GM18868 (cell line): Measurements from ENCODE around the gene PRR12.
A peak's percentile ranks its signal among the peaks of the same experiment; 100 is the strongest.

Experiments used
- ATAC-seq: cut with Tn5 transposase; IDR thresholded peaks from one replicate; pipeline ENCODE4 v1.9.1; 2021; ENCODE audit warnings: mild to moderate bottlenecking, moderate library complexity; ENCODE audit not compliant: unreplicated experiment

The PRR12 gene

DNA sequence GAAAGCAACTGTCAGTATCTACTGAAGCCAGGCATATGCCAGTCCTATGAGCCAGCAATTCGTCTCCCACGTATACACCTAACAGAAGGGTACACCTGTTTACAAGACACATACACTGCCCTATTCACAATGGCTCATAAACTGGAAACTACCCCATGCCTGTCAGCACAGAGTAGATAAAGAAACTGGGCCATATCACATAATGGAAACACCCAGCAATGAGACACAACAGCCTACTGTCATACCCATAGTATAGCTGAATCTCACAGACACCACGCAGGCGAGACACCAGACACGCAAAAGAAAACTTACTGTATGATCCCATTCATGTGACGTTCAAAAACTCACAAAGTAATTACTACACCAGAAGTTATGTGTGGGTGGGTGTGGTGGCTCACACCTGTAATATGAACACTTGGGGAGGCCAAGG, 26.4 kb upstream of the PRR12 start:
- ATAC-seq = no peak

DNA sequence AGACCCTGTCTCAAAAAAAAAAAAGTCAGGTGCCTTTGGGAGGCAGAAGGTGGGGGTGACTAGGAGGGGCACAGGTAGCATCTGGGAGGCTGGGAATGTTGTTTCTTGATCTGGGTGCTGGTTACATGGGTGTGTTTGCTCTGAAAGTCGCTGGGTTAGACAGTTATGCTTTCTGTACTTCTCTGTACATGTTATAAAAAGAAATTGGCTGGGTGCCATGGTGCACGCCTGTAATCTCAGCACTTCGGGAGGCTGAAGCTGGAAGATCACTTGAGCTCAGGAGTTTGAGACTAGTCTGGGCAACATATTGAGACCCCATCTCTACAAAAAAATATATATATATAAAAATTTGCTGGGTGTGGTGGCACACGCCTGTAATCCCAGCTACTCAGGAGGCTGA, 25.7 kb upstream of the PRR12 start:
- ATAC-seq = no peak

DNA sequence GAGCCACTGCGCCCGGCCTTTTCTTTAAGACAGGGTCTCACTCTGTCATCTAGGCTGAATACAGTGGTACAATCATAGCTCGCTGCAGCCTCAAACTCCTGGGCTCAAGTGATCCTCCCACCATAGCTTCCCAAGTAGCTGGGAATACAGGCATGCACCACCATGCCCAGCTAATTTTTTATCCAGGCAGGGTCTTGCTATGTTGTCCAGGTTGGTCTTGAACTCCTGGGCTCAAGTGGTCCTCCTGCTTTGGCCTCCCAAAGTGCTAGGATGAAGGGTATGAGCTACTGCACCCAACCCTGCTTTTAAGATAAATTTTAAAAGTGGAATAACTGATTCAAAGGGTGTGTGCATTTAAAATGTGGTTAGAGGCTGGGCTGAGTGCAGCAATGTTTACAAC, 24.7 kb upstream of the PRR12 start:
- ATAC-seq = no peak

DNA sequence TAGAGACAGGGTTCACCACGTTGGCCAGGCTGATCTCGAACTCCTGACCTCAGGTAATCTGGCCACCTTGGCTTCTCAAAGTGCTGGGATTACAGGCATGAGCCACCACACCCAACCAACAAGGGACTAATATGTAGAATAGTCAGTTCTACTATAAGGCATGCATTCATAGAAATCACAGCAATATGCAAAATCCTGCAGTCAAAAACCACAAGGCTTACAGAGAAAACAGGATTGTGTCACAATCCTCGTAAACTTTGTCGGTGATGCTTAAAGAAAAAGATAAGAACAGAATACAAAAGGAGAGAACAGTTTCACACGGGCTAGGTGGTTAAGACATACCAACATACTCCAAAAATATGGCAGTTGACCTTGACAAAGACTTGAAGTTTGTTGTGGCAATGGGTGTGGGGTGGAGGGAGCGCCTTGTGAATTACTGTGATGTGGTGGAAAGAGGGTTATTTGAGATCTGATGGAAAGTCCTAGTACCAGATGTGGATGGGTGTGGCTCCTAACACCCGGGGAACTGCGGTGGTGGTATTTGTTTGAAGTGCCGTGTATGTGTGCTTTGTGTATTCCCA, 23.0 kb upstream of the PRR12 start:
- ATAC-seq = no peak

DNA sequence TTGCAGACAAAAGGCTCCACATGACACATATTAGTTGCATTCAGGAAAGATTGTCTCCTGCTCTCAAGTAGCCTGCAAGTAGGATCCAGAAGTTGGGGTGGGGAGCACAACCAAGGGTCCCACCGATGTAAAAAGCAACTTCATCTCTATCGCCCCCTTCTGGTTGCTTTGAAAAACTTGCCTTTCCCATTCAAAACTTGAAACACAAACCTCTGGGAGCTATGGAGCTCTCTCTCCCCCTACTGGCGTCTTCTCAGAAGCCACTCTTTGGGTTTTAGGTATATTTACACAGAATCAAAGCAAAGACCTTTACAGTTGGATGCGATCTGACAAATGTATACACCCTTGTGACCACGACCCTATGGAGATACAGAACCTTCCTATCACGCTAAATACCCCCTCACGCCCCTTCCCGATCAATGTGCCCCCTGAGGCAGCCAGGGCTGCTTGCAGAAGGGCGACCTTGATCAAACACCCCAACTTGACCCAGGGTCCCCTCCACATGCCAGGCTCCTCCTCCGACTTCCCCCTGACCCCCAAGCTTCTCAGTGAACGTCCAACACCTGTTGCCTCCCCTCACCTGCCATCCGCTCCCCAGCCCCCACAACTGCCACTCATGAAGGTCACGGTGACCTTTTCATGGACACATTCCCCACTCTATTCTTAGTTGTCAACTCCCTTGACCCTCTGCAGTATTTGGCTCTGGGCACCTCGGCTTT, 20.7 kb upstream of the PRR12 start:
- no peak for ATAC-seq

DNA sequence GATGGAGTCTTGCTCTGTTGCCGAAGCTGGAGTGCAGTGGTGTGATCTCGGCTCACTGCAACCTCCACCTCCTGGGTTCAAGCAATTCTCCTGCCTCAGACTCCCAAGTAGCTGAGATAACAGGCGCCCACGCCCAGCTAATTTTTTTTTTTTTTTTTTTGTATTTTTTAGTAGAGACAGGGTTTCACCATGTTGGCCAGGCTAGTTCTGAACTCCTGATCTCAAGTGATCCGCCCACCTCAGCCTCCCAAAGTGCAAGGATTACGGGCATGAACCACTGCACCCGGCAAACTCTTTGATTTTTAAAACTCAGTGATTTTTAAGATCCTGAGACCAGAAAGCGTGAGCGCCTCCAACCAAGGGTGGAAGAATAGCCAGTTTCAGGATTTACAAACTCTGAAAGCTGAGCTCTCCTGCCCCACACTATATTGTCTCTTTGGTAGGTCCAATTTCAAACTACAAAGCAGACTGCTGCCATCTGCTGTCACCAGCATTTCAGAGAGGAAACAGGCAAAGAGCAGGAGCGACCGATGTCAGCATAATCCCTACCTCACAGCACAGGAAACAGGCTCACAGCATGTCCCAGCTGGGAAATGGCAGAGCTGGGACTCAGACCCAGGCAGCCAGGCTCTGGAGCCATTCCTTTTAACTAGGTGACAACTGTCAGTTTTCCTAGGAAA, 19.8 kb upstream of the PRR12 start:
- ATAC-seq = no peak

DNA sequence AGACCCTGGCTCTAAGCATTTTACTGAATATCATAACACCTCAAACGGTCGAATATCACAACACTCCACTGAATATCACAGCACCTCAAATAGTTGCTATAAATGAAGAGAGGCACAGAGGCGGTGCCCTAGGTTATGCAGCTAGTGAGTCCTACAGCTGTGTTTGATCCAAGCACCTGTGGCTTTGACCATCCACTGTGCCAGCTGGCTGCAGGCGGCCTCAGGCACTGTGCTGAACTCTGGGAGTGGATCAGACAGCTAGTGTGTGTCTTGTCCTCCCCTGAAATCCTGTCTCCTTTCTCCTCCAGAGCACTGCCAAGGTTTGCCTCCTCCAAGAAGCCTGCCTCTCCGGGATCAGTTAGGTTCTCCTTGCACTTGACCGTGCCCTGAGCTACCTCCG, 18.0 kb upstream of the PRR12 start:
- ATAC-seq = no peak

DNA sequence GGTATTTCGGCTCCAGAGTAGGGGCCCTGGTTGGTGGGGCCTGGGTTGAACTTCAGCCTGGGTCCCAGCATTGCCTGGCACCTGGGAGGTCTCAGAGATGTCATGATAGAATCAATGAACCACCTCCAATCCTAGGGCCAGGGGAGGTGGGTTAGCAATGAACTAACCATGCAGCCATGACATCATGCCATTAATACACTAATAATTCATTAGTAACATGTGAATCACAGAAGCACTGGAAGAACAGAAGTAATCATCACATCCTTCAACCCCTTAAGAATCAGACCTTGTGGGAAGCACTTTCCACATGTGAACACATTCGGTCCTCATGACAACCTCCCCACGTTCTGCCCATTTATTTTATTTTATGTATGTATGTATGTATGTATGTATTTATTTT, 17.6 kb upstream of the PRR12 start:
- ATAC-seq = no peak

DNA sequence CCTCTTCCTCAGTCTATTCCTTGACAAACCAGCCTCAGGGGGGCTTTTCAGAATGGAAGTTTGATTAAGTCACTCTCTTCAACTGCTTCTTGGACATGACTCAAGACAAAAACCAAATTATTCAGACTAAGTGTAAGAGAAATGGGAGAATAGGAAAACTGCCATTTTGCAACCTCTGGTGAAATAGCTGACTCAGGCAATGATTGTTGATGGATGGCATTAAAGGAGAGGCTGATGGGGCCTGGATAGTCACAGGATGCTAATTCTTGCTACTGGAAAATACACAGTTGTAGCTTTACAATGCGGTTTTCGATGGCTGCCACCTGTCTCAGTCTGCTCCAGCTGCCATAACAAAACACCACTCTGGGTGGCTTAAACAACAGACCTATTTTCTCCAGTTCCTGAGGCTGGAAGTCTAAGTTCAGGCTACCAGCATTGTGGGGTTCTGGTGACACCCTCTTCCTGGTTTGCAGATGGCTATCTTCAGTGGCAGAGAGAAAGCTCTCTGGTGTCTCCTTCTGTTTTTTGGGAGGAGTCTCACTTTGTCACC, 16.7 kb upstream of the PRR12 start:
- no peak for ATAC-seq

DNA sequence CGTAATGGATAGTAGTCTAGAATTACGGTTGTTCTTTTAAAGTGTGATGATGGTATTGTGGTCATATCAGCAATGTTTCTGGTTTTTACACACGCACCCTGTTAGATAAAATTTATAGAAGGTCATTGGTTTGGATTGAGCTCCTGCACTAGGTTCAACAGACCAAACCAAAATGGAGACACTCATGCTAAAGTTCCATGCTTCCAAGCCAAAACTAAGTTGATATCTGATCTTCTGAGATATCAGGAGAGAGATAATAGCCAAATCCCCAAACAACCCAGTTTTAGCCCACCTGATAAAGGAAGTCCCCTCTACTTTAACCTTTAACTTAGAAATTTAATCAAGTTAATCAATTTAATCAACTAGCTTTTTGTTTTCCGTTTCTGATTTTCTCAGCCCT, 11.8 kb upstream of the PRR12 start:
- no peak for ATAC-seq

DNA sequence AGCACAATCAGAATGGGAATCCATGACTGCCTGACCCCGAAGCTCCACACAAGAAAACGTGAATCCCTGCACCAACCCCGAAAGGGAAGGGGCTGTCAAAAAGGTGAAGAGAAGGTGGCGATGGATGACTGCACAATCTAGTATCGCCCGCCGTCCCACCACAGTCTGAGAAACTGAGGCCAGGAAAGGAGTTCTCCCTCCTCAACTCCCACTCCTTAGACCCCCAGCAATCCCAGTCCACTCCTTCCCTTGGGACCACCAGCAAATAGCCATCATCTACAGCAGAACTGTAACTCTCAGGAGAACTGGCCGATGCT, 11.1 kb upstream of the PRR12 start:
- ATAC-seq = no peak

DNA sequence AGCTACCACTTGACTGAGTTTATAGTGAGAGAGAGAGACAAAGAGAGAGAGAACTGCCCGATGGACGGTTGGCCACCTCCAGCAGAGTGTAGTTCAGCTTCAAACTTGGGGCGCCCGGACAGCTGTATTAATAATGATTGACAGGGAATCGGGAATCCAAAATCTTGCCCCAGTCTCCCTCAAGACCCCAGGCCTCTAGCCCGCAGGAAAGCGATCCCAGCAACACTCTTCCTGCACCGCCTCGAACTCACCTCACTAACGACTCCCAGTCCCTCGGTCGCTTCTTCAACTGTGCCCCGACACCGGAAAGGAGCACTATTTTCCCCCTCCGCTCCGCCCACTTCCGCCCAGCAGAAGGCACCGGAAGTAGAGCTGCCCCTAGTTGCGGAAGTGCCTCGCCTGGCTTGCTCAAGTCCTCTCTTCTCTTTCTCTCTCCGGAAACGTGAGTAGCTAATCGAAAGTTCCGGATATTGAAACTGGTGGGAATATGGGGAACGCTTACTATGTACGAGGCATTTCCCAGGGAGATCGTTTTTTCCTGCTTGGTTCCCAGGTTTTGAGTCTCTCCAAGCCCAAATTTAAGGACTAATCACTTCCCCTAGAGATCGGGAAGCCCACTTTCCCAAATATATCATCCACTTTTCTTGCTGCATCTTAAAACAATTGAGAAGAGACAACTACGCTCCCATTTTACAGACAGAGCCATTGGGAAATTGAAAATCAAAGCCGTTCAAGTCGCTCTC, 10.5 kb upstream of the PRR12 start, which contains the start of gene NOSIP:
TSS of gene NOSIP (minus strand) at position 293 of the 743 bp plus-strand sequence. CDS start 19,865 bp downstream, outside the sequence.
- peak; percentile 67 for ATAC-seq

DNA sequence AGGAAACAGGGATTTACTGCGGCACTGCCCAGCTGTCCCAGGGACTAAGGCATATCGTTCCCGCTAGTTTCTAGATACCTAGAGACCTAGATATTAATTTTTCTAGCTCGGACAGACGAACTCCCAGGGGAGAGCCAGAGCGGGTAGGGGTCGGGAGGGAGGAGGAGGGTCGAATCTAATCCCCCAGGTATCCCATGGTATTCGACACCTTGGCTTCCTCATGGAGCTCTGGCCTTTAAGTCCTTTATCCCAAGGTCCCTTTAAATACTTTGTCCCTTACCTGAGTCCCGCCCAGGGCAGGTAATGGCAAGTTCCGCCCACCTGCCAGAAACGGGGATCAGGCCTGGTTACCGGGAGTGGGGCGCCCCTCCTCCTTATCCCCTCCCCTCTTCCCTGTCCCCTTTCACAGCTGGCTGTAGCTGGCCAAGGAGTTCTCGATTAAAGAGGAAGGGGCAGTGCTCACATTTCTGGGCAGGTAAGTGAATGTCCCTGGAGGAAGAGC, 9.9 kb upstream of the PRR12 start, which contains the start of gene PRRG2:
TSS of gene PRRG2 (plus strand) at position 310 of the 502 bp plus-strand sequence. CDS start 1,904 bp downstream, outside the sequence.
- no peak for ATAC-seq

DNA sequence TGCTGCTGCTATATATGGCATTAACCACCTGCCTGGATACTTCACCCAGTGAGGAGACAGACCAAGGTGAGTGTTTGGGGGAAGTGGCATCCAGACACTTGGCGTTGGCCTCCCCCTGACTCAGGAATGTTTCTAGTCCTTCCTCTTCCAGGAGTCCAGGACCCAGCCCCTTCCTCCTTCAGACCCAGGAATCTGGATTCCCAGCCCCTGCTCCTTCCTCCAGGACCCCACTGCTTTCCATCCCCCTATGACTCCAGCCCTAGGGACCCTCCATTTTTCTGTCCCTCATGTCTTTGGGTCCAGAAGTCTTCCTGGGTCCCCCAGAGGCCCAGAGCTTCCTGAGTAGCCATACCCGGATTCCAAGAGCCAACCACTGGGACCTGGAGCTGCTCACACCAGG, 7.7 kb upstream of the PRR12 start:
- no peak for ATAC-seq

DNA sequence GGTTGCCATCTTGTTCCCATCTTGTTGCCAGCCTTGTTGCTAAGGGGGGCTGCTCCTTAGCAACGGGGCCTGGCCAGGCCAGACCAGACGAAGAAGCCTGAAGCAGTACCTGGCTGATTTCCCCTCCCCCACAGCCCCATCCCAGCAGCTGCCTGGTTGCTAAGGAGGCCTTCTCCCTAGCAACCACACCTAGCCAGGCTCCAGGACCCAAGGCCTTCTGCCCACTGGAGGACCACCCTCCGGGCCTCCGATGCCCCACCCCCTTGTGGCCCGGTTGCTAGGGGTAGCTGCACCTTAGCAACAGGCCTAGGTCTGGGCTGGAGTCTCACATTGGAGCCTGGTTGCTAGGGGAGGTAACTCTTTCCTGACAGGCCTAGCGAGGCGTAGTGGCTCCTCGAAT, 6.0 kb upstream of the PRR12 start:
- no peak for ATAC-seq

DNA sequence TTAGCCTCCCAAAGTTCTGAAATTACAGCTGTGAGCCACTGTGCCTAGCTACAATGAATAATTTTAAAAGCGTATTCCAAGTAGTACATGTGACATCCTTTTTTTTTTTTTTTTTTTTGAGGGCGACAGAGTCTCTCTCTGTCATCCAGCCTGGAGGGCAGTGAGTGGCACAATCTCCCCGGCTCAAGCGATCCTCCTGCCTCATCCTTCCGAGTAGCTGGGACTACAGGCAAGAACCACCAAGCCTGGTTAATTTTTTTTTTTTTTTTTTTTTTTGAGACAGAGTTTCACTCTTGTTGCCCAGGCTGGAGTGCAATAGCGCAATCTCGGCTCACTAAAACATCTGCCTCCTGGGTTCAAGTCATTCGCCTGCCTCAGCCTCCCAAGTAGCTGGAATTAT, 3.8 kb upstream of the PRR12 start:
- no peak for ATAC-seq

DNA sequence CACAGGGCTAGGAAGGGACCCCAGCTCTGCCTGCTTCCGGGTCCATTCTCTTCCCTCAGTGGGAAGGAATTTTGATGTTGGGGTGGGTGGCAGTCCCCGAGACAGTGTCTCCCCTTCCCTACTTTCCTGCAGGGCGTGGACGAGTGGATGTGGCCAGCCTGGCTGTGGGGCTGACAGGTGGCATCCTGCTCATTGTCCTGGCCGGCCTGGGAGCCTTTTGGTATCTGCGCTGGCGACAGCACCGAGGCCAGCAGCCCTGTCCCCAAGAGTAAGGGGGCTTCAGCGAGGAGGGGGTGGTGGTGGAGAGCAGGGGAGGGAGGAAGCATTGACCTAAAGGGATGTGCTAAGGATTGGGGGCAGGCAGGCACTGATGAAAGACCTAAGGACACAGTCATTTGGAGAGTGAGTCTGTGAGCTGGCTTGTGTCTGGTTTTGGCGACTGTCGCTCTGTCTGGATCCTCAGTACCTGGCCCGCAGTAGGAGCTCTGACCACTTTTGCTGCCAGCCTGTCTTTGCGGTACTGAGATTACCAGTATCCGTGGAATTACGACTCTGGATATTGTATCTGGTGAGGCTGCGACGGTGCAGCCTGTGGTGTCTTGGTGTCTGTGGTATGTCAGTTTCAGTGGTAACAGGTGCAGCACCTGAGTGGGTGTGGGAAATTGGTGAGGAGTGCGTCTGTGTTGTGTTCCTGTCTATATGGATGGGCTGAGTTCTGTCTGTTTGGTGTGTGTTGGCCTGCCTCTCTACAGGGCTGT, 2.4 kb upstream of the PRR12 start:
- ATAC-seq = no peak

DNA sequence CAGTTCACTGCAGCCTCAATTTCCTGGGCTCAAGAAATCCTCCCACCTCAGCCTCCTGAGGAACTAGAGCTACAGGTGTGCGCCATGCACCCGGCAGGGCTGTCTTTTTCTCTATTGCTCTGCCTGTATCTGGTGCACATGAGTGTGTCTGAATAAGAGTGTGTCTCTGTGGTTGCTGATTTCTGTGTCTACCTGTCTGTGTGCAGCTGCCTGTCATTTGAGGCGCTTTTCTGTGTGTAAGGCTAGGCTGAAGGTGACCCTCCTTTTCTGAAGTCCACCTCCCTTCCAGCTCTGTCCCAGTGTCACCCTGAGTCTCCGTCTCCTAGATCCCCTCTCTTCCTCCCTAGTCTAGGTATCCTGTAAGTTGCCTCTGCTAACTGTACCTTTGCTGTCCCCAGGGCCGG, 1.5 kb upstream of the PRR12 start:
- no peak for ATAC-seq

DNA sequence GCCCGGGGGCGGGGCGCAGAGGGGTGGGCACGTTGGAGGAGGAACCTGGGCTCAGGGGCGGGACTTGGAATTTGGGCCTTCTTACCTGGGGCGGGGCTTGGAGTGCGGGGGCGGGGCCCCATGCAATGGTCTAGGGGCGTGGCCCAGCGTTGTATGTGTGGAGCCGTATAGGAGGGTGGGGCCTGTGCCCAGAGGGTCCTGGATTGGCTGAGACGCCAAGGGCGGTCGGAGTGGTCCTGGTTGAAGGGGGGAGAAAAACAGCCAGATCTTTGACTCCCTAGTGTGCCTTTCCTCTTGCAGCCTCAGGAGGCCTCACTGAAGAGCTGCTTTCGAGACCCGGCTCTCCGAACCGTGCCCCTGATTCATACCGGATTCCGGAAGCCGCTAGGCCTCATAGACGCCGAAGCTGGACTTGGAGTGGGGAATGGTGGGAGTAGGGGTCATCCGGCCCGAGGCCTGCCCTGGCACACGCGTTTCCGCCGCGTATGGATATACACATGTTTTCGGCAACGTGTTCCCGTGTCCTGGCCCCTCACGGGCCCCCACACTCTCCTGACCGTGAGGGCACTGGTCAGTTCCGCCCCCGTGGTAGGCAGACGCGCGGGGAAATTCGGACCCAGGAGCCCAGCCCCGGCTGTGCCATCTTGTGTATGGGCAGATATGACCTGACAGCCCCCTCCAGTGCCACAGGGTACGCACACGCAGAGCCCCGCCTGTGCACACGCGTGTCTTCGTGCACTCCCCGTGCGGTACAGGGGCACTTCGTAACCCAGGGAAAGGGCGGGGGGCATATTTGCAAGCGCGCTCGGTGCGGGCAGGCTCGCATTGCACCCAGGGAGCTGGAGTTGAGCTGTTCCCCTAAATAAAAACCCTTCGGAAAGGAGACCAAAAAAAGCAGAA, 661 bp upstream of the PRR12 start:
- ATAC-seq = peak; percentile 60
